B cell (primary cell): ENCODE results near the gene POFUT2. TPM values are rescaled to one million over a fixed set of nuclear protein-coding genes. Genes with fewer than 3 reads are reported as not detected.

Experiments used
- ATAC-seq: fragments of 200-7000 bp; cut with Tn5 transposase; one replicate; pipeline ENCODE4 v1.10.0; 2021; ENCODE audit warnings: low read depth, mild to moderate bottlenecking, moderate number of reproducible peaks, moderate library complexity
- CTCF ChIA-PET: fragments of 350-600 bp; sonication (Branson Sonifier 250); formaldehyde crosslinking; loops from one replicate; lab custom pipeline; 2021; ENCODE audit warnings: antibody characterized with exemption, inconsistent platforms; lab: Charles Lee
- POLR2A ChIA-PET: fragments of 350-600 bp; sonication (Branson Sonifier 250); formaldehyde crosslinking; loops from one replicate; lab custom pipeline; 2021; ENCODE audit warnings: antibody characterized with exemption; lab: Charles Lee
- DNase-seq: peaks from one replicate; pipeline ENCODE4 v3.0.0; 2013
- H2AFZ ChIP-seq: 2 replicates; pipeline ENCODE4 v1.6.1; 2012; ENCODE audit warnings: mild to moderate bottlenecking, low read depth, low read length; ENCODE audit not compliant: insufficient read depth, poor library complexity, severe bottlenecking
- H3K27ac ChIP-seq, 2 donors: 1 replicate in 1 of 2; 2 replicates in 1 of 2; pipeline ENCODE4 v1.5.1; 2012 to 2013; ENCODE audit warnings: low read length in 2 of 2, mild to moderate bottlenecking in 2 of 2, moderate library complexity in 1 of 2
- H3K27me3 ChIP-seq, 4 experiments: fragments of 200-600 bp in 1 of 4; sonication (generic) in 1 of 4; replicated peaks in 1 of 4; 1 replicate in 2 of 4; 2 replicates in 2 of 4; pipeline versions ENCODE4 v1.6.1 to v1.7.0; 2013 to 2016; ENCODE audit warnings: low read length in 3 of 4, mild to moderate bottlenecking in 2 of 4, mixed read lengths in 1 of 4, moderate library complexity in 1 of 4; ENCODE audit not compliant: insufficient read depth in 4 of 4, control insufficient read depth in 3 of 4; ENCODE audit errors: control extremely low read depth in 1 of 4
- H3K36me3 ChIP-seq, 2 experiments: replicated peaks in 1 of 2; 1 replicate in 1 of 2; 2 replicates in 1 of 2; pipeline versions ENCODE4 v1.6.1 to v1.7.1; 2013; ENCODE audit warnings: low read length in 1 of 2; ENCODE audit not compliant: insufficient read depth in 2 of 2, control insufficient read depth in 1 of 2; ENCODE audit errors: control extremely low read depth in 1 of 2, extremely low read depth in 1 of 2
- H3K4me1 ChIP-seq, 2 donors: fragments of 200-600 bp in 1 of 2; sonication (generic) in 1 of 2; 1 replicate in 1 of 2; 2 replicates in 1 of 2; pipeline versions ENCODE4 v1.5.1 to v1.6.1; 2013 to 2017; ENCODE audit warnings: low read length in 2 of 2; ENCODE audit not compliant: control insufficient read depth in 2 of 2, insufficient read depth in 2 of 2
- H3K4me2 ChIP-seq: replicated peaks from 2 replicates; pipeline ENCODE3; 2012; ENCODE audit warnings: mild to moderate bottlenecking, low read depth, low read length; ENCODE audit not compliant: poor library complexity, severe bottlenecking
- H3K4me3 ChIP-seq, 5 experiments: fragments of 200-600 bp in 1 of 5; sonication (generic) in 1 of 5; 1 replicate in 3 of 5; 2 replicates in 2 of 5; pipeline versions ENCODE4 v1.5.1 to v1.7.0; 2011 to 2016; ENCODE audit warnings: low read length in 4 of 5, mild to moderate bottlenecking in 4 of 5, low read depth in 2 of 5, control low read depth in 1 of 5, moderate library complexity in 1 of 5; ENCODE audit not compliant: insufficient read depth in 1 of 5; ENCODE audit errors: control extremely low read depth in 1 of 5, extremely low read depth in 1 of 5
- H3K79me2 ChIP-seq: fragments of 200-600 bp; sonication (generic); one replicate; pipeline ENCODE4 v1.6.0; 2016; ENCODE audit warnings: low read length; ENCODE audit not compliant: control insufficient read depth, insufficient read depth
- H3K9ac ChIP-seq: fragments of 200-600 bp; sonication (generic); 2 replicates; pipeline ENCODE4 v1.6.1; 2017; ENCODE audit warnings: mild to moderate bottlenecking, low read length, moderate library complexity
- H3K9me3 ChIP-seq, 3 donors: one replicate each; pipeline versions ENCODE4 v1.6.1 to v1.7.1; 2013; ENCODE audit warnings: low read length in 2 of 3; ENCODE audit not compliant: control insufficient read depth in 2 of 3, insufficient read depth in 1 of 3; ENCODE audit errors: control extremely low read depth in 1 of 3
- H4K20me1 ChIP-seq: 2 replicates; pipeline ENCODE4 v1.6.0; 2012; ENCODE audit warnings: mild to moderate bottlenecking, low read length; ENCODE audit not compliant: insufficient read depth, control insufficient read depth, poor library complexity, severe bottlenecking
- H3K27ac Mint-ChIP-seq: one replicate; pipeline ENCODE4 v1.8.0; 2021; ENCODE audit warnings: mixed read lengths
- H3K27me3 Mint-ChIP-seq: one replicate; pipeline ENCODE4 v1.8.0; 2021; ENCODE audit warnings: mixed read lengths
- H3K4me1 Mint-ChIP-seq: one replicate; pipeline ENCODE4 v1.8.0; 2021; ENCODE audit warnings: mixed read lengths
- H3K4me3 Mint-ChIP-seq: one replicate; pipeline ENCODE4 v1.8.0; 2021; ENCODE audit warnings: mixed read lengths
- H3K9me3 Mint-ChIP-seq: one replicate; pipeline ENCODE4 v1.8.0; 2022; ENCODE audit warnings: mixed read lengths; ENCODE audit not compliant: insufficient read depth
- EZH2 ChIP-seq: IDR thresholded peaks from 2 replicates; pipeline ENCODE4 v1.6.1; 2012; ENCODE audit warnings: borderline replicate concordance, low read depth, mild to moderate bottlenecking, moderate library complexity, low read length; ENCODE audit not compliant: insufficient read depth, poor library complexity, severe bottlenecking
- WGBS: methylation state at CpG from one replicate; pipeline ENCODE4 v1.1.5; 2013; ENCODE audit warnings: missing lambda C conversion rate; ENCODE audit not compliant: insufficient coverage; 5-methylcytosine and 5-hydroxymethylcytosine counted together
- intact Hi-C: fragments of 100-400 bp; cut with micrococcal nuclease; formaldehyde crosslinking; loops from one replicate; pipeline ENCODE4 v1.10.0; 2022
- polyA plus RNA-seq: library from polyadenylated mRNA; depleted of rRNA; stranded (reverse); fragments of >200 nt; gene quantifications from 2 replicates; pipeline ENCODE4 v1.2.3, GENCODE V29; 2012
- total RNA-seq, 2 donors: library from RNA; stranded (reverse); fragments of 120-200 nt in 1 of 2; gene quantifications; 1 replicate in 1 of 2; 2 replicates in 1 of 2; pipeline versions ENCODE4 v1.2.3 to v1.2.4, GENCODE V29; 2013 to 2022
- TF ChIP-seq, protein P1 (sequence below): fragments of 200-600 bp; IDR thresholded peaks from one replicate; pipeline ENCODE4 v1.8.0; 2022; ENCODE audit warnings: antibody characterized with exemption, mild to moderate bottlenecking

POFUT2 gene
- total and polyA plus RNA-seq, 2 donors (not counting 1 experiment from before 2014, with no cell fraction given), result 38.3 to 41.8 TPM

DNA sequence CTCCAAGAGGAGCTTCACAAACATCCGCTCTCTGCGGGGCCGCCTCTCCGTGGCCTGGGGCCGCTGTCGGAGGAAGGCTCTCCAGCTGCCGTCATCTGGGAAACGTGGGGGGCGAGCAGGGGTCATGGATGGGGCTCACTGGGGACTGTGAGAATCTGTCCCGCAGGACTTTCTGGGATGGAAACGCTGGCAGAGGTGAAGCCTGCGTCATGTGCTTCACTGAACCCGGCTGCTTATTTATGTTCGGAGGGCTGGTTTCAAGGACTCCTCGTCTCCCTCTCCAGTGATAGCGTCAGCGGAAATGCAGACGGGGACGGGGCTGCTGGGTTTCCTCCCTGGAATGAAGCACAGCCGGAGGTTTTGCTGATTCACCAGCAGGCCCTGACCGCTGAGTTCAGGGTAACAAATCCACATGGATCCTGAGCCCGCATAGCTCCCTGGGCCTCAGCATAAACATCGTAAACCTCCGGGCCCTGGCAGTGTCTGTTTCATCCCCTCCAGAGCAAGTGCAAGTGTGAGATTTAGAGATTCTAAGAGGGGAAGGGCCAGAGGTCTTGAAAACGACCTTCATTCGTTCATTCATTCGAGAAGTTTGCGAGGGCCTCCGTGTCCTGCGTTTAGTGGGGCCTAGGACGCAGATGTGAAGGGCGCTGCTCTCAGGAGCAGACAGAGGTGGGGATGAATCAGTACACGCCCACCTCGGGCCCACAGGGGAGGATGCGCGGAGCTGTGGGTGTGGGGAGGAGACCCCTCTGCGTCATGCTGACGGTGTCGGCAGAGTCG is 7.0 kb upstream of the POFUT2 start:
- Mint-ChIP-seq H3K9me3 (no peaks in the 10 kb centered on the region), H3K4me1 (peaks cover 8% of the 10 kb centered on the region), H3K27ac (no peak overlapping the region), H3K27me3 (peaks cover 7% of the 10 kb centered on the region), H3K4me3 (no peak overlapping the region)
- H3K9ac ChIP-seq, result no peak overlapping the region
- no peaks in the 10 kb centered on the region for H3K36me3 ChIP-seq
- H3K4me1 ChIP-seq, result peaks cover 13% of the 10 kb centered on the region in 2 donors
- TF ChIP-seq, protein P1, sequence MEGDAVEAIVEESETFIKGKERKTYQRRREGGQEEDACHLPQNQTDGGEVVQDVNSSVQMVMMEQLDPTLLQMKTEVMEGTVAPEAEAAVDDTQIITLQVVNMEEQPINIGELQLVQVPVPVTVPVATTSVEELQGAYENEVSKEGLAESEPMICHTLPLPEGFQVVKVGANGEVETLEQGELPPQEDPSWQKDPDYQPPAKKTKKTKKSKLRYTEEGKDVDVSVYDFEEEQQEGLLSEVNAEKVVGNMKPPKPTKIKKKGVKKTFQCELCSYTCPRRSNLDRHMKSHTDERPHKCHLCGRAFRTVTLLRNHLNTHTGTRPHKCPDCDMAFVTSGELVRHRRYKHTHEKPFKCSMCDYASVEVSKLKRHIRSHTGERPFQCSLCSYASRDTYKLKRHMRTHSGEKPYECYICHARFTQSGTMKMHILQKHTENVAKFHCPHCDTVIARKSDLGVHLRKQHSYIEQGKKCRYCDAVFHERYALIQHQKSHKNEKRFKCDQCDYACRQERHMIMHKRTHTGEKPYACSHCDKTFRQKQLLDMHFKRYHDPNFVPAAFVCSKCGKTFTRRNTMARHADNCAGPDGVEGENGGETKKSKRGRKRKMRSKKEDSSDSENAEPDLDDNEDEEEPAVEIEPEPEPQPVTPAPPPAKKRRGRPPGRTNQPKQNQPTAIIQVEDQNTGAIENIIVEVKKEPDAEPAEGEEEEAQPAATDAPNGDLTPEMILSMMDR, result no peak
- TF ChIP-seq EZH2, result no peak
- no peak for DNase-seq
- H3K27ac ChIP-seq, result no peak overlapping the region
- peaks cover 0 to 8% (median 1%) of the 10 kb centered on the region in 4 experiments for H3K27me3 ChIP-seq
- 68% methylated on average over 40 of the region's 40 CpGs for WGBS
- no peaks in the 10 kb centered on the region for H3K79me2 ChIP-seq
- intact Hi-C loops, result no loop called here
- no peaks in the 10 kb centered on the region for H3K9me3 ChIP-seq
- H4K20me1 ChIP-seq, result no peaks in the 10 kb centered on the region
- ChIA-PET CTCF (no interaction called here), POLR2A (no interaction called here)
- no peak for ATAC-seq
- no peak overlapping the region for H3K4me2 ChIP-seq
- H3K4me3 ChIP-seq, result no peak overlapping the region
- no peak overlapping the region for H2AFZ ChIP-seq

DNA sequence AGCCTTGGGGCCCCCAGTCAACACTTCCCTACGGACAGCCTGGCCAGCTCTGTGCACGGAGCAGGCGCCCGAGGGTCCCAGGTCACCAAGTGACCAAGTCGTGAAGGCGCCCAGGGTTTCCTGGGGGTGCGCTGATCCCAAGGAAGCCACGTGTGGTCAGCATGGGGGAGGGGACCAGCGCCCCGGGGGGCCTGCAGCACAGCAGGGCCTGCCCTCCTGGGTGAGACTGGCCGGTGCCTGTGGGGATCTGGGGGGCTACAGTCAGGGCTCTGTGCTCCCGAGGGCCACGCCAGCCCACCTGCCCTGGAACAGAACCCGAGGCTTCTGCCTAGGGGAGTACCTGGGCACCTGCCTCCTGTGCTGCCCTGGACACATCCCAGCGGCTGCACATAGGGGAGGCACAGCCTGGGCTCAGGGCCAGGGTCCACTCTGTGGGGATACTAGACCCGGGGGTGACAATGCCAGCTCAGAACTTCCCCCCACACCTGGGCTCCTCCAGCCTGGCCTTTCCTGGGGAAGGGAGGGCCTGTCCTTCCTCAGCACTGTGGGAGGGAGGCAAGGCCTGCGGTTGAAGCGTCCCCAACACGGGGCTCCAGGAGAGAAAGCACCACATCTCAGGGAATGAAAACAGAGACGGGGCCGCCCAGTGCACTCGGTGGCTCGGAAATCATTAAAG is 6.2 kb upstream of the POFUT2 start:
- TF ChIP-seq, protein P1, result no peak
- no peak for TF ChIP-seq EZH2
- Histone ChIP-seq H3K9me3 (no peaks in the 10 kb centered on the region), H3K4me2 (no peak overlapping the region), H3K36me3 (no peaks in the 10 kb centered on the region), H3K79me2 (no peaks in the 10 kb centered on the region), H4K20me1 (no peaks in the 10 kb centered on the region), H3K9ac (no peak overlapping the region), H3K27me3 (peaks cover 0 to 8% (median 1%) of the 10 kb centered on the region in 4 experiments), H3K27ac (no peak overlapping the region), H3K4me1 (peaks cover 13 to 14% of the 10 kb centered on the region in 2 donors), H3K4me3 (no peak overlapping the region), H2AFZ (no peak overlapping the region)
- Mint-ChIP-seq H3K4me1 (peaks cover 11% of the 10 kb centered on the region), H3K27ac (no peak overlapping the region), H3K4me3 (no peak overlapping the region), H3K9me3 (no peaks in the 10 kb centered on the region), H3K27me3 (peaks cover 7% of the 10 kb centered on the region)
- no peak for ATAC-seq
- WGBS, result 89% methylated on average over 22 of the region's 23 CpGs
- DNase-seq, result peak; percentile 6
- POLR2A ChIA-PET, result no interaction called here
- CTCF ChIA-PET, result interaction anchor here (1.0 to 1.9 kb wide), 6 partner anchors 141 to 303 kb away, joined by 3 to 14 read pairs (median 7); no protein-coding TSS in a partner anchor
- intact Hi-C loops, result no loop called here
